GM18505 (cell line): ENCODE data around the gene RAD18.

Experiments
- ATAC-seq: cut with Tn5 transposase; IDR thresholded peaks from one replicate; pipeline ENCODE4 v1.9.1; 2021; ENCODE audit not compliant: unreplicated experiment
- POLR2A ChIP-seq: IDR thresholded peaks from 4 replicates; pipeline ENCODE4 v1.6.1; 2011; ENCODE audit warnings: borderline replicate concordance; ENCODE audit not compliant: insufficient read depth, insufficient read length; ENCODE audit errors: extremely low read depth

Gene RAD18

DNA sequence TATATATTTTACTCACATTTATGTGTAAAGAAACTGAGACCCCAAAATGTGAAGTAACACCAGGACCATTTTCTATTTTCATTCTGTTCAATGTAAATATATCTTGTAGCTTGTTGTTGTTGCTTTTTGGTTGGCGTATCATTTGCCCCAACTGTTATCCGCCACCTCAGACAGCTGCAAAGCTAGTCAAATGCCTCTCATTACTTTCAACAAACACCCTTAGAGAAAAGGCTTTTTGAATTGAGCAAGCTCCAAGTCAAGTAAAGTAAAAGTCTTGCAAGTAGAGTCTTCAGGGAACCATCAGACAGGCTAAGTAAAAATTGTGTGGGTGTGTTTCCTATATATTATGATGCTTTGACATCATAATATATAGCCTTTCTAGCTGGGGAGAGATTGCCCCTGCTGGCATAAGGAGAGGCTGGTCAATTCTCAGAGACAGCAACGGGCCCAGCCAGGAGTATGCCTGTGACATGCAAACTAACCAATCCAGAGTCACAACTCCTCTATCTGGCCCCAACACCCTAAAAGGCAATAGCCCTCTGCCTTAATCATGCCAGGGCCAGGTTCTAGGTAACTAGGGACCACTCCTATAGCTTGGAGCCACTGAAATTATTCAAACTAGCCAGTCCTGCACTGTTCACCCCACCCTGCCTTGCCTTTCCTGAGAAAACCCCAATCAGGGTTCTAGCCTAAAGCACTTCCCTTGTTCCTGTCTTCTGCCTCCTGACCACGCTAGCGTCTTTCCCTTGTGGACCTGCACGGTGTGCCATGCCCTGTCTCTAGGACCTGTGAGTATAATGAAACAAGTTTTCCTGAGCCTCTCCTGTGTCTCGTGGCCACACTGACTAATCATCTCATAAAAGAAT is 75.6 kb downstream of the RAD18 start:
- TF ChIP-seq POLR2A: no peak
- ATAC-seq: no peak

DNA sequence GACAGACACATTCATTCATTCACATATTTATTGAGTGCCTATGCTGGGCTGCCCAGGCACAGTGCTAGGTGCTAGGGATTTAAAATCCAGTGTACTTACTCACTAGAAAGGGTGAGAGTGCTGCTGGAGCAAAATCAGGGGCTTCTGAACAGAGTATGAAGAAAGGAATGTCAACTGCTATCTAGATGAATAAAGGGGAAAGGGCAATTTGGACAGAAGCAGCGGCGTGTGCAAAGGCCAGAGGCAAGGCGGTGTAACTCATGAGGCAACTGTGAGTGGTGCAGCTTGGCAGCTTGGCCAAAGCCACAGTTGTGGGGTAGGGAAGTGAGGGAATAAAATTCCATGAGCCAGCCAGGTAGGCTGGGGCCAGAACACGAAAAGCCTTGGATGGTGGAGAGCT is 76.7 kb downstream of the RAD18 start:
- ATAC-seq: no peak
- no peak for TF ChIP-seq POLR2A

DNA sequence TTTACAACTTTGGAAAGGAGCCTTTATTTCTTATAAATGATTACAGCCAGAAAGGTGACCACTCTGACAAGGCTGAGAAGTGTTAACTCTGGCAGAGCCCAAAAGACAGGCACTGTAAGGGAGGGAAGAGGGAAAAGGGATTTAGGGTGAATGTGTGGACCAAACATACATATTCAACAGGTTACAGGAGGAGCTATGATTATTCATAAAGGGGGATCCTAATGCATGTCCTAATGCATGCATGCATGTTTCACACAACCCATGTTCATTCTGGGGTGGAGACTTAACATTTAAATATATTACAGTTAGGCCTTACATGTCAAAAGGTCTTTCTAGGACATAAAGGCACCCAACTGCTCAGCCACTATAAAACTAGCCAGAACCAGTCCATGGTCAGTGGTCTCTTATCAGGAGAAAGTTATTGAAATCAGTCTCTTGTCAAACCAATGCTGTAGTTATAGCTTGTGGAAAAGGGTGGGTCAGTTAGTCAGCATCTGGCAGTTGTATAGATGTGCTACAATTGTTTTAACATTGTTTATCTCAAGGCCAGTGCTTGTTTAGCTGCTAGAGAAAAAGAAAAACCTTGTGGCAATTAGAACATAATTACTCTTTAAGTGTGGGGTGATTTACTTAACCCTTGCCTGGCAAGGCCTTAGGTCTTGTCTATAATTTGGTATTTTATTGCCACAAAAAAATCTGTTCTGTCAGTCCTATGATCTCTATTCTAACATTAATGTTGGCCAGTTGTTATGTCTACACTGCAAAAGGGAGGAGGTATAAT is 77.5 kb downstream of the RAD18 start:
- no peak for TF ChIP-seq POLR2A
- ATAC-seq: no peak

DNA sequence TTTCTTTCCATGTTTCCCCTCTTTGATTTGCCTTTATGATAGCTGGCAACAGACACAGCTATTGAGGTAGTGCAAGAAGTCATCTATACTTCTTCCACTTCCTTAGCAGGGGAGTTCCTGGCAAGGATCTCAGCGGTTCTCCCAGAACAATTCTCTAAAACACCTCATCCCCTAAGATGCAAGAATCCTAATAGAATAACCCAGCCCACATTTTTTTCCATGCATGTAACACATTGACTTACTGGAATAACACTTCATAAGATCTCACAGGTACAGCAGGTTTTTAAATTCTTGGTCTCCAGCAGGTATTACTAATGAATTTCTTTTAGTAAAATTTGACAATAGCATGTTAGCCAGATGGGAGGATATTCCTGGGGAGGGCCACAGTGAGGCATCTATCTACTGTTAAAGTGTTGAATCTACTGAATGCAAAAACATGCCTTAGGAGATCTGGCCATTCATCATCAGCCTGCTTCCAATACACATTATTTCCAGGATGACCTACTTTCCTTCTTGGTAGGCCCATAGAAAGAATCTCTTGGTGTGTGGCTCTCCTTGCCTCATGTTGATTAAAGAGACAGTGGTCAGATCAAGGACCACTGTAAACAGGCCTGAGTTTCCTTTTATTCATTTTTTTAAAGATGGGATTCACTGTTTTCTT is 78.5 kb downstream of the RAD18 start:
- TF ChIP-seq POLR2A: no peak
- ATAC-seq: no peak

DNA sequence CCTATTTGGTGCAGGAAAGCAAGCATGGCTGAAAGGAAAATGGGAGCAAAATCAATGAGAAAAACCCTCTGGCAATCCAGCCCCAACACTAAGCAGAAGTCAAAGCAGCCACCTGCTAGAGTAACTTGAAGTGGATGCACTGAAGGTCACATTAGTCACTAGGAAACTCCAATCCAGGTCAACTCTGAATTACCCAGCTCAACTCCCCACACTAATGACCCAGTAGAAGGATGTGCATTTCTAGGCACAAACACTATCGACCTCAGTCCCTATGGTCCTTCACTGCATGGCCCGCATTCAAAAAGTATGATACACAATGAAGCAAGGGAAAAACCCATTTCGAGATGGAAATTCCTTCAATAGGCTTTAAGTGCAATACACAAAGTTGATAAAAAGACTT is 80.6 kb downstream of the RAD18 start:
- ATAC-seq: no peak
- TF ChIP-seq POLR2A: no peak

DNA sequence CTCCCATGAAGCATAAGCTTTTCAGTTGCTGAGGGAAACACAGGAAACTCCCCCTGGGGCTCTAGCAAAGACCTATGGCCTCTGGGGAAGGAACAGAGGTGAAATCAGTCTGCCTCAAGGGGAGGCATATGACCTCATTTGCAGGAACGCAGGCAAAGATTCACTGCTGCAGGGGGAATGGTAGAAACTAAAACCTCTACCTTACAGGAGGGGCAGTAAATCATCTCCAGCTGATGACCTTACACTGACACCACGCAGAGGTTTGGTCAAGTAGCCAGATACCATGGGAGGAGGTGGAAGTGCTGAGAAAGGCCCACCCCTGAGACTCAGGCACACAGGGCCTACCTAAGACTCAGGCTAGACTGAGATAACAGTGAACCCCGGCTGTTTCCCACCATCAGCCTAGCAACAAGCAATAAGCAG is 81.1 kb downstream of the RAD18 start:
- no peak for ATAC-seq
- no peak for TF ChIP-seq POLR2A

DNA sequence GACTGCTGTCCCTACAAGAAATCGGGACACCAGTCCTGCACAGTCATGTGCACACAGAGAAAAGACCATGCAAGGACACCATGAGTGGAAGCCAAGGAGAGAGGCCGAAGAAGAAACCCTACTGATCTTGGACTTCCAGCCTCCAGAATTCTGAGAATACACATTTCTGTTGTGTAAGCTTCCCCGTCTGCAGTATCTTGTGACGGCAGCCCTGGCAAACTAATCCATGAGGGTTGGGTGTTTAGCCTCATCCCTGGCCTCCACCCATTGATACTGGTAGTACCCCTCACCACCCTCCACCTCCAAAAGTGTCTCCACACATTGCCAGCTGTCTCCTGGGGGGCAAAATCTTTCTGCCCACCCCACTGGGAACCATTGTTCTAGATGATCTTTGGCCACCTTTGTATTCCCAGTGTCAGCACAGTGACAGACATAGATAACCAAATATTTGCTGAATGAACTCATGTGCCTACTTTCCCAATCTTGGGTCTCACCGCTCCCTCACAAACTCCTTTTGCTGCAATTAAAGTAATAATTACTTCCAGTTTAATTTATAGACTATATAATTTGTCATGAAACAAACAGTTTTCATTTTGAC is 83.8 kb downstream of the RAD18 start:
- no peak for ATAC-seq
- TF ChIP-seq POLR2A: no peak

DNA sequence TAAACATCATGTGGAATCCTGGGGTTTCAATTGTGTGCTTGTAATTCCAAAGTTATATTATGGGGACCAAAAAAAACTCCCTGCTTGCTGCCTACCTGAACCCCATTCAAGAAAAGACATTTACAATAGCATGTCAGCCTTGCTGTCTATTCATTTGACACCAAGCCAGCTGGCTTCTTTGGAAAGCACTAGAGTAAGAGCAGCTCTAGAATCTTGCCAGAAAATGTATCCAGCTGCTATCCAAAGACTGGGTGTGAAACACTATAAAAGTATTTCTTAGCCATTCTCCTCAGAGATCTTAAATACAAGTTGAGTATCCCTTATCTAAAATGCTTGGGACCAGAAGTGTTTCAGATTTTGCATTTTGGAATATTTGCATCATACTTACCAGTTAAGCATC is 87.4 kb downstream of the RAD18 start:
- TF ChIP-seq POLR2A: no peak
- no peak for ATAC-seq

DNA sequence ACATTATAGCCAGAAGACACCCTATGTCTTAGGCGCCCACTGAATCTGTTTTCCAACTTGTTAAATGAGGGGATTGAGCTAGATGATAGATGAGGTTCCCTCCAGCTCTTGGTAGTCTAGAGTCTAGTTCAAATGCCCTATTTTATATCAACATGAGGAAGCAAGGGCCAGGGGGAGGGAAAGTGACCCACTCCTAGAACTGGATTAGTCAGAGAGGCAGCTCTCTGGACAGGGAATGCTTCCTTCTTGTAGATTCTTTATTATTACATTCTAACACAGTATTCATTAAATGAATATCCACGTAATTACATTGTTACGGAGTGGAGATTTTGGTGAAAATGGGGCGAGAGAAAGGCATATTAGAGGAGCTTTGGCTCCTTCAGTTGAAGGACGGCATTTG is 89.5 kb downstream of the RAD18 start:
- no peak for TF ChIP-seq POLR2A
- ATAC-seq: no peak

DNA sequence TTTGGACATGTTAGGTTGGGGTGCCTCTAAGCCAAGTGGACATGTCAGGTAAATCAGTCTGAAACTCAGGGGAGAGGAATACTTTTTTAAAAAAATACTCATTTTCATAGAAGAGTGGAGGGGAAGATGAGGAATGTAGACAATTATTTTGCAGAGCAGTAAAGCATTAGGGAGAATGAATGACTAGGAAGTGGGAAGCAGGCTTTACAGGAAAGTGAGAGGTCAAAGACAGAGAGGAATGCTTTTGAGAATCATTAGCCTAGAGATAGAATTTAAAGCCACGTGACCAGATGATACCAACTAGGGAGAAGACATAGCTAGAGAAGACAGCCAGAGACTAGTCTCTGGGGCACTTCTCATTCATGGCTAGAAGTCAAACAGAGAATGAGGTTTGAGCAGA is 91.0 kb downstream of the RAD18 start:
- no peak for ATAC-seq

DNA sequence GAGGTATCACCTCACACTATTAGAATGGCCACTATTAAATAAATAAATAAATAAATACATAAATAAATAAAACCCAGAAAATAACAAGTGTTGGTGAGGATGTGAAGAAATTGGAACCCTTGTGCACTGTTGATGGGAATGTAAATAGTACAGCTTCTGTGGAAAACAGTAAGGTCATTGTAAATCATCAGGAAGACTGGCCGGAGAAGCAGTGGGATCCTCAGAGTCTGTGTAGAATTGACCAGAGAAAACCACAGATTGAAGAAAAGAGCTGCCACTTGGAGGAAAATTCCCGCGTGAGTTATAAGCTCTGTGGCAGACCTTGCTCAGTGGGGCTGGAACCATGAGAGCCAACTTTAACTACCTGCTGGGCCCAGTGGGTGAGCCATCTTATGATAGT is 92.0 kb downstream of the RAD18 start:
- no peak for ATAC-seq
- TF ChIP-seq POLR2A: no peak

More for the DNA sequence above, 91.0 kb downstream of the RAD18 start:
- TF ChIP-seq POLR2A: no peak

DNA sequence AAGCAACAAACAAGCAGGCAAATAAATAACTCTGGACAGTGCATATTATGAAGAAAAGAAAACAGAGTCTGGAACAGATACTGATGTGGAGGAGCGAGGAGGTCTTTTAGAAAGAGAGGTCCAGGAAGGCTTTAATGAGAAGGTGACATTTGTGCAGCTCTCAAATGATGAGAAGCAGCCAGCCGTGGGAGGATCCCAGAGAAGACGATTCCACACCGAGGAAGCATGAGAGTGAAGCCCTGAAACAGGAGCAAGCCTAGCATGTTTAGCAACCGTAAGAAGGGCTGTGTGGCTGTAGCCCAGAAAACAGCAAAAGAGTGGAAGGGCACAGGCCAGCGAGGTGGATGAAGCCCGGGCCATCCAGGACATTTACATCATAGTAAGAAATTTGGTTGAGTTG is 93.1 kb downstream of the RAD18 start:
- TF ChIP-seq POLR2A: no peak
- ATAC-seq: no peak

DNA sequence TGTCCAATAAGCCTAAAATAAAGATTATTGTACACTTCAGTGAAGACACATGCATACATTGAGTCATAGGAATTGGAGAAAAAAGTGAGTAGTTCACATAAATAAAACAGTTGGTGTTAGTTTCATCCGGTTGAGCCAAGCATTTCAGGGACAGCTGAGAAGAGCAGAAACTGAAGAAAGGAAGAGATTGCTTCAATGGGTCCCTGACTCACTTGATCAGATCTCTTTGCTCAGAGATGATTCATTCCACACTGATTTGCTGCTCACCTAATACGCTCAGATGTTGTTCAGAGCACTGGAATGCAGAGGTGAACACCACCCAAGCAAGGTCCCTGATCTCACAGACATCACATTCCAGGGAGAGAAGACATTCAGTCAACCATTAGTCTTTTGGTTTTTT is 93.7 kb downstream of the RAD18 start:
- no peak for ATAC-seq
- no peak for TF ChIP-seq POLR2A
